IMR-90 (cell line): ENCODE measurements around the gene LYRM4. TPM values are rescaled to one million over a fixed set of nuclear protein-coding genes. Genes with fewer than 3 reads are reported as not detected.

ENCODE experiments used
- ATAC-seq: fragments of 200-7000 bp; cut with Tn5 transposase; 2 replicates; pipeline ENCODE4 v1.9.1; 2020; ENCODE audit warnings: low read depth, mild to moderate bottlenecking, moderate library complexity
- BruUV-seq: library from RNA; stranded (reverse); fragments of 400-500 nt; replicated peaks from 2 replicates; lab custom pipeline; 2021; lab: Mats Ljungman, UMichigan
- CTCF ChIA-PET: fragments of 300-600 bp; formaldehyde crosslinking; extraction: SDS; loops from one replicate; lab custom pipeline; 2021; ENCODE audit warnings: antibody characterized with exemption; lab: Yijun Ruan, JAX
- POLR2A ChIA-PET: fragments of 300-600 bp; sonication (Branson Sonifier 250); formaldehyde crosslinking; loops from one replicate; lab custom pipeline; 2022; ENCODE audit warnings: antibody characterized with exemption; ENCODE audit not compliant: unreplicated experiment; lab: Charles Lee
- DNase-seq: peaks from one replicate; pipeline ENCODE4 v3.0.0; 2013
- H2AFZ ChIP-seq: replicated peaks from 2 replicates; pipeline ENCODE3; 2013; ENCODE audit warnings: low read length, mild to moderate bottlenecking; ENCODE audit not compliant: poor library complexity
- H2AK5ac ChIP-seq: 2 replicates; pipeline ENCODE4 v1.6.1; 2013; ENCODE audit warnings: low read depth, low read length, inconsistent platforms
- H2AK9ac ChIP-seq: replicated peaks from 2 replicates; pipeline ENCODE3; 2013; ENCODE audit warnings: mild to moderate bottlenecking, low read depth, low read length, moderate library complexity; ENCODE audit not compliant: poor library complexity
- H2BK120ac ChIP-seq: 2 replicates; pipeline ENCODE4 v1.6.1; 2013; ENCODE audit warnings: low read depth, low read length, inconsistent platforms
- H2BK15ac ChIP-seq: 3 replicates; pipeline ENCODE4 v1.6.1; 2013; ENCODE audit warnings: low read depth, low read length, inconsistent platforms
- H2BK20ac ChIP-seq: 2 replicates; pipeline ENCODE4 v1.6.1; 2013; ENCODE audit warnings: low read depth, mild to moderate bottlenecking, inconsistent platforms, low read length, moderate library complexity
- H2BK5ac ChIP-seq: 2 replicates; pipeline ENCODE4 v1.6.1; 2013; ENCODE audit warnings: mild to moderate bottlenecking, low read depth, low read length, inconsistent platforms; ENCODE audit not compliant: poor library complexity, severe bottlenecking
- H3K14ac ChIP-seq: replicated peaks from 2 replicates; pipeline ENCODE4 v1.6.1; 2013; ENCODE audit warnings: low read depth, low read length, inconsistent platforms
- H3K18ac ChIP-seq: 2 replicates; pipeline ENCODE4 v1.6.1; 2013; ENCODE audit warnings: low read depth, low read length, control low read depth
- H3K23ac ChIP-seq: 2 replicates; pipeline ENCODE4 v1.6.1; 2013; ENCODE audit warnings: low read depth, low read length, inconsistent platforms
- H3K27ac ChIP-seq: 2 replicates; pipeline ENCODE4 v1.5.1; 2013; ENCODE audit warnings: mild to moderate bottlenecking, control low read depth, low read length; ENCODE audit not compliant: insufficient read depth
- H3K27me3 ChIP-seq: 2 replicates; pipeline ENCODE4 v1.6.1; 2013; ENCODE audit warnings: low read length; ENCODE audit not compliant: control insufficient read depth, insufficient read depth
- H3K36me3 ChIP-seq: 2 replicates; pipeline ENCODE4 v1.6.1; 2013; ENCODE audit warnings: low read length, mixed read lengths; ENCODE audit not compliant: control insufficient read depth, insufficient read depth
- H3K4ac ChIP-seq: 2 replicates; pipeline ENCODE4 v1.6.1; 2013; ENCODE audit warnings: low read depth, low read length, inconsistent platforms
- H3K4me1 ChIP-seq: 2 replicates; pipeline ENCODE4 v1.6.1; 2013; ENCODE audit warnings: low read length, mixed read lengths; ENCODE audit not compliant: control insufficient read depth, insufficient read depth
- H3K4me2 ChIP-seq: 2 replicates; pipeline ENCODE4 v1.6.1; 2013; ENCODE audit warnings: low read depth, mild to moderate bottlenecking, control low read depth, low read length, moderate library complexity
- H3K4me3 ChIP-seq: 2 replicates; pipeline ENCODE4 v1.5.1; 2013; ENCODE audit warnings: low read depth, mild to moderate bottlenecking, control low read depth, low read length, moderate library complexity; ENCODE audit not compliant: insufficient read depth
- H3K56ac ChIP-seq: 2 replicates; pipeline ENCODE4 v1.6.1; 2013; ENCODE audit warnings: low read length, inconsistent platforms; ENCODE audit not compliant: insufficient read depth; ENCODE audit errors: extremely low read depth
- H3K79me1 ChIP-seq, 2 experiments: 2 replicates each; pipeline ENCODE4 v1.6.1; 2013; ENCODE audit warnings: low read length in 2 of 2, inconsistent platforms in 1 of 2, low read depth in 1 of 2
- H3K9ac ChIP-seq: 2 replicates; pipeline ENCODE4 v1.6.1; 2013; ENCODE audit warnings: low read depth, low read length, control low read depth
- H3K9me1 ChIP-seq: 2 replicates; pipeline ENCODE4 v1.6.1; 2013; ENCODE audit warnings: low read length, inconsistent platforms; ENCODE audit not compliant: insufficient read depth
- H3K9me3 ChIP-seq: 2 replicates; pipeline ENCODE4 v1.6.1; 2013; ENCODE audit warnings: low read length; ENCODE audit not compliant: control insufficient read depth, insufficient read depth
- H4K20me1 ChIP-seq: 2 replicates; pipeline ENCODE4 v1.6.1; 2013; ENCODE audit warnings: low read length, inconsistent platforms; ENCODE audit not compliant: insufficient read depth
- H4K5ac ChIP-seq: 2 replicates; pipeline ENCODE4 v1.6.1; 2013; ENCODE audit warnings: mild to moderate bottlenecking, low read depth, low read length, control low read depth
- H4K8ac ChIP-seq, 2 experiments: 2 replicates each; pipeline ENCODE4 v1.6.1; 2013; ENCODE audit warnings: low read depth in 2 of 2, low read length in 2 of 2, control low read depth in 1 of 2, inconsistent platforms in 1 of 2
- H4K91ac ChIP-seq: 2 replicates; pipeline ENCODE4 v1.6.1; 2013; ENCODE audit warnings: low read depth, low read length, inconsistent platforms; ENCODE audit not compliant: insufficient read depth
- BHLHE40 ChIP-seq: fragments of 150-350 bp; IDR thresholded peaks from 2 replicates; pipeline ENCODE4 v1.6.1; 2016; ENCODE audit warnings: mild to moderate bottlenecking, low read depth, low read length
- CEBPB ChIP-seq: IDR thresholded peaks from 2 replicates; pipeline ENCODE4 v1.6.1; 2012; ENCODE audit warnings: low read depth, low read length, improper control_type of control experiment
- MAFK ChIP-seq: IDR thresholded peaks from 2 replicates; pipeline ENCODE4 v1.6.1; 2012; ENCODE audit warnings: low read depth, low read length, improper control_type of control experiment
- MAZ ChIP-seq: IDR thresholded peaks from 2 replicates; pipeline ENCODE4 v1.6.1; 2012; ENCODE audit warnings: low read depth, mild to moderate bottlenecking, low read length, improper control_type of control experiment, moderate library complexity, borderline replicate concordance
- MXI1 ChIP-seq: IDR thresholded peaks from 2 replicates; pipeline ENCODE4 v1.6.1; 2012; ENCODE audit warnings: low read depth, mild to moderate bottlenecking, low read length, moderate library complexity, borderline replicate concordance
- NFE2L2 ChIP-seq: fragments of 150-350 bp; IDR thresholded peaks from 2 replicates; pipeline ENCODE4 v1.6.1; 2016; ENCODE audit warnings: low read depth, mild to moderate bottlenecking, low read length
- POLR2A ChIP-seq: IDR thresholded peaks from 2 replicates; pipeline ENCODE4 v1.6.1; 2012; ENCODE audit warnings: mild to moderate bottlenecking, low read depth, low read length
- RAD21 ChIP-seq: IDR thresholded peaks from 2 replicates; pipeline ENCODE4 v1.6.1; 2012; ENCODE audit warnings: low read length, improper control_type of control experiment
- RCOR1 ChIP-seq: IDR thresholded peaks from 2 replicates; pipeline ENCODE4 v1.6.1; 2012; ENCODE audit warnings: mild to moderate bottlenecking, low read length, improper control_type of control experiment; ENCODE audit not compliant: insufficient replicate concordance
- RFX5 ChIP-seq: IDR thresholded peaks from 2 replicates; pipeline ENCODE4 v1.8.0; 2012; ENCODE audit warnings: low read depth, mild to moderate bottlenecking, low read length, moderate library complexity
- SMC3 ChIP-seq: fragments of 150-350 bp; IDR thresholded peaks from 2 replicates; pipeline ENCODE4 v1.6.1; 2016; ENCODE audit warnings: low read depth, mild to moderate bottlenecking, antibody characterized with exemption, low read length, moderate library complexity
- WGBS, 2 experiments: methylation state at CpG; one replicate each; pipeline versions ENCODE4 v1.1.5 to v1.1.7; 2013; ENCODE audit warnings: missing lambda C conversion rate in 2 of 2; ENCODE audit not compliant: insufficient read length in 1 of 2; ENCODE audit errors: extremely low coverage in 2 of 2; 5-methylcytosine and 5-hydroxymethylcytosine counted together
- dilution Hi-C: fragments of 300-500 bp; cut with HindIII; formaldehyde crosslinking; loops from one replicate; pipeline ENCODE4 v1.14.3; 2018; ENCODE audit warnings: low sequenced_read_pairs; ENCODE audit not compliant: unreplicated experiment
- in situ Hi-C: fragments of 300-500 bp; cut with MboI; formaldehyde crosslinking; loops from 3 replicates; pipeline ENCODE4 v1.14.3; 2019; ENCODE audit warnings: low sequenced_read_pairs, inconsistent platforms, mixed read lengths
- intact Hi-C: fragments of 100-400 bp; cut with micrococcal nuclease; formaldehyde crosslinking; loops from 2 replicates; pipeline ENCODE4 v1.10.0; 2022
- polyA plus RNA-seq, 3 experiments: library from polyadenylated mRNA; depleted of rRNA; stranded (reverse); fragments of >200 nt; gene quantifications; 2 replicates each; pipeline ENCODE4 v1.2.3, GENCODE V29; 2012; ENCODE audit warnings: low replicate concordance in 1 of 3
- total RNA-seq: library from RNA; depleted of rRNA; stranded (reverse); fragments of >200 nt; gene quantifications from 2 replicates; pipeline ENCODE4 v1.2.3, GENCODE V29; 2012
- TF ChIP-seq, protein P1 (sequence below): fragments of 150-350 bp; IDR thresholded peaks from 2 replicates; pipeline ENCODE4 v1.6.1; 2017; ENCODE audit warnings: mild to moderate bottlenecking, antibody characterized with exemption, low read length, low read depth
- TF ChIP-seq, protein P2 (sequence below): conservative IDR thresholded peaks from 2 replicates; pipeline ENCODE4 v1.5.1; 2012; ENCODE audit warnings: mild to moderate bottlenecking, low read depth, low read length, improper control_type of control experiment
- TF ChIP-seq, protein P3 (sequence below): fragments of 150-350 bp; IDR thresholded peaks from 2 replicates; pipeline ENCODE4 v1.6.1; 2016; ENCODE audit warnings: low read depth, mild to moderate bottlenecking, low read length, moderate library complexity, borderline replicate concordance

Gene LYRM4
- total and polyA plus RNA-seq, 2 of the 4 experiments (the other 2 are of a cell fraction): 11.5 to 26.6 TPM

DNA sequence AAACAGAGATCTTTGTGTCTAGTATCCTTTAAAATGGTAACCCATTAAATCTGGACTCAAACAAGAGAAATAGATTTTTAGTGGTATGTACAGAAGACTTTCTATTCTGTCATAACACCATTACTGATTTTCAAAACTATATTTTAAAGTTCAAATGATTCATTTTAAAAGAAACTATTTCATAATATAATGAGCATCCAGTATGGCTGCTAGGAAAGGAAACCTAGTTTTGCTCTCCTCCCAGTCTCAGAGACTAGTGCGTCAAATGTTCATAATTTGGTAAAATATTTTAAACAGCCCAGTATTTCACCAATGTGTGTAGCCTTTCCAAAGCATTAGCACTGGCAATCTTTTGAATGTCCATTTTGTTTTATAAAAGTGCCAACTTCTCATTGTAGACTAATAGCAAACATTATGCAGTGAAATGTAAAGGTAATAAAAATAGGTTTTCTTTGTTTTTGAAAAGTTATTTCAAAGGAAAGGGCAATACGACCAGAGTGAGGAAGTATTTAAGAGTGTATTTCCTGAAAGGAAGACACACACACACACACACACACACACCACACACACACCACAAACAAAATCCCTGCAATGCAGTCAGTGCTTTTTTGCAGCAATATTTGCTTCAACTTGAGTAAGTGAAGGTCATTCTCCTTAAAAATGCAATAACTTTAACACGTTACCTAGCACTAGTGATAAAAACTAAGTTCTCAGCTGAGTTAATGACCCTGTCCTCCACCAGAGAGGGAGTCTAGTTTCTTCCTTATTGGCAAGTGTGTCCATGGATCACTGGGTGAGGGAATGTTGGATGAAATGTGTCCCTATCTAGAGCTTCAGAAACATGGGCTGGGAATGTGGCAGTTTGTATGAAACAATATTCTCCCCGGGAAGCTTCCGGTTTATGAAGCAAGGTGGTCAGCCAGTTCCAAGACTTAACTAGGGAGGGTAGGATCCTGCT is 171.0 kb downstream of the LYRM4 start:
- ChIA-PET CTCF (no interaction called here), POLR2A (no interaction called here)
- Histone ChIP-seq H3K9me3 (no peaks in the 10 kb centered on the region; the same call in 1 of the 2 replicates), H2BK20ac (no peak overlapping the region), H4K8ac (no peak overlapping the region), H2BK15ac (no peak overlapping the region), H3K14ac (no peak overlapping the region), H3K79me1 (no peaks in the 10 kb centered on the region), H4K91ac (no peak overlapping the region), H3K4me3 (no peak overlapping the region), H3K36me3 (no peaks in the 10 kb centered on the region), H3K4me2 (no peak overlapping the region), H3K9ac (no peak overlapping the region), H2AFZ (no peak overlapping the region), H2BK120ac (no peak overlapping the region), H4K5ac (no peak overlapping the region), H3K27ac (no peak overlapping the region), H3K9me1 (no peaks in the 10 kb centered on the region), H3K23ac (no peak overlapping the region), H3K18ac (no peak overlapping the region), H3K27me3 (peaks cover 60% of the 10 kb centered on the region), H3K4me1 (peaks cover 2% of the 10 kb centered on the region; the same call in 1 of the 2 replicates), H3K56ac (no peak overlapping the region), H2AK9ac (no peak overlapping the region), H2AK5ac (no peak overlapping the region), H2BK5ac (no peak overlapping the region), H3K4ac (no peak overlapping the region), H4K20me1 (peaks cover 3% of the 10 kb centered on the region; the same call in 1 of the 2 replicates)
- ATAC-seq (no peak), DNase-seq (no peak)
- dilution Hi-C loops (no loop called here), intact Hi-C loops (no loop called here), in situ Hi-C loops (no loop called here)
- no TSS peak for BruUV-seq
- WGBS, 2 experiments: no CpG with 5 or more reads among the region's 5 CpGs
- no peak for TF ChIP-seq MXI1
- TF ChIP-seq MAFK: no peak
- no peak for TF ChIP-seq BHLHE40
- no peak for TF ChIP-seq RAD21
- TF ChIP-seq RCOR1: no peak
- TF ChIP-seq, protein P1, sequence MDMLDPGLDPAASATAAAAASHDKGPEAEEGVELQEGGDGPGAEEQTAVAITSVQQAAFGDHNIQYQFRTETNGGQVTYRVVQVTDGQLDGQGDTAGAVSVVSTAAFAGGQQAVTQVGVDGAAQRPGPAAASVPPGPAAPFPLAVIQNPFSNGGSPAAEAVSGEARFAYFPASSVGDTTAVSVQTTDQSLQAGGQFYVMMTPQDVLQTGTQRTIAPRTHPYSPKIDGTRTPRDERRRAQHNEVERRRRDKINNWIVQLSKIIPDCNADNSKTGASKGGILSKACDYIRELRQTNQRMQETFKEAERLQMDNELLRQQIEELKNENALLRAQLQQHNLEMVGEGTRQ: no peak
- TF ChIP-seq, protein P2, sequence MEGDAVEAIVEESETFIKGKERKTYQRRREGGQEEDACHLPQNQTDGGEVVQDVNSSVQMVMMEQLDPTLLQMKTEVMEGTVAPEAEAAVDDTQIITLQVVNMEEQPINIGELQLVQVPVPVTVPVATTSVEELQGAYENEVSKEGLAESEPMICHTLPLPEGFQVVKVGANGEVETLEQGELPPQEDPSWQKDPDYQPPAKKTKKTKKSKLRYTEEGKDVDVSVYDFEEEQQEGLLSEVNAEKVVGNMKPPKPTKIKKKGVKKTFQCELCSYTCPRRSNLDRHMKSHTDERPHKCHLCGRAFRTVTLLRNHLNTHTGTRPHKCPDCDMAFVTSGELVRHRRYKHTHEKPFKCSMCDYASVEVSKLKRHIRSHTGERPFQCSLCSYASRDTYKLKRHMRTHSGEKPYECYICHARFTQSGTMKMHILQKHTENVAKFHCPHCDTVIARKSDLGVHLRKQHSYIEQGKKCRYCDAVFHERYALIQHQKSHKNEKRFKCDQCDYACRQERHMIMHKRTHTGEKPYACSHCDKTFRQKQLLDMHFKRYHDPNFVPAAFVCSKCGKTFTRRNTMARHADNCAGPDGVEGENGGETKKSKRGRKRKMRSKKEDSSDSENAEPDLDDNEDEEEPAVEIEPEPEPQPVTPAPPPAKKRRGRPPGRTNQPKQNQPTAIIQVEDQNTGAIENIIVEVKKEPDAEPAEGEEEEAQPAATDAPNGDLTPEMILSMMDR: no peak
- TF ChIP-seq NFE2L2: no peak
- TF ChIP-seq POLR2A: no peak
- no peak for TF ChIP-seq MAZ
- TF ChIP-seq RFX5: no peak
- TF ChIP-seq, protein P3, sequence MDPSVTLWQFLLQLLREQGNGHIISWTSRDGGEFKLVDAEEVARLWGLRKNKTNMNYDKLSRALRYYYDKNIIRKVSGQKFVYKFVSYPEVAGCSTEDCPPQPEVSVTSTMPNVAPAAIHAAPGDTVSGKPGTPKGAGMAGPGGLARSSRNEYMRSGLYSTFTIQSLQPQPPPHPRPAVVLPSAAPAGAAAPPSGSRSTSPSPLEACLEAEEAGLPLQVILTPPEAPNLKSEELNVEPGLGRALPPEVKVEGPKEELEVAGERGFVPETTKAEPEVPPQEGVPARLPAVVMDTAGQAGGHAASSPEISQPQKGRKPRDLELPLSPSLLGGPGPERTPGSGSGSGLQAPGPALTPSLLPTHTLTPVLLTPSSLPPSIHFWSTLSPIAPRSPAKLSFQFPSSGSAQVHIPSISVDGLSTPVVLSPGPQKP: no peak
- no peak for TF ChIP-seq SMC3
- TF ChIP-seq CEBPB: no peak
